ENCODE results near the gene ARHGAP24. TPM values are rescaled to one million over a fixed set of nuclear protein-coding genes. Genes with fewer than 3 reads are reported as not detected.

ARHGAP24 gene
- total RNA-seq, 1 experiment from 2014 or later = 1.2 TPM

DNA sequence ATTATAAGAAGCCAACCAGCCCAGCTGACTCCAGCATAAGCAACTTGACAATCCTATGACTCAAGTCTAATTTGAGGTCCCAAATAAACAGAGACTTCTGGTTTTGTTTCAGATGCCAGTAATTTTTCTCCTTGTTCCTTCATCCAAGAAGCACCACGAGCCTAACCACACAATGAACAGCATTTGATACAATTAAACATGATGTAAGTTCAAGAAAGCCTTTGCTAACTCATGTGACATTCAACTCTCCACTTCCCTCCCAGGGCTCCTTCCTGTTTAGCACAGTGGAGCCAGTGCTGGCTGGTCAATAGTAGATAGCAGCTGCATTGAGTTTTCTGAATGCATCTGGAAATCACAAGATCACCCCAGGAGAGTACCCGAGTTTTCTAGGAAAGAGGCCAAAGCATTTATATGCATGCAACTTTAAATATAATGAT lies 206.3 kb downstream of the ARHGAP24 start:
- no peak for DNase-seq
- Histone ChIP-seq H3K4me3 (ENCODE audit: insufficient read depth, low read depth, low read length) (no peak overlapping the region), H3K27me3 (ENCODE audit: control insufficient read depth, insufficient read depth, low read length) (no peaks in the 10 kb centered on the region), H3K36me3 (replicated peaks; ENCODE audit: control insufficient read depth, insufficient read depth, low read length) (no peaks in the 10 kb centered on the region)

DNA sequence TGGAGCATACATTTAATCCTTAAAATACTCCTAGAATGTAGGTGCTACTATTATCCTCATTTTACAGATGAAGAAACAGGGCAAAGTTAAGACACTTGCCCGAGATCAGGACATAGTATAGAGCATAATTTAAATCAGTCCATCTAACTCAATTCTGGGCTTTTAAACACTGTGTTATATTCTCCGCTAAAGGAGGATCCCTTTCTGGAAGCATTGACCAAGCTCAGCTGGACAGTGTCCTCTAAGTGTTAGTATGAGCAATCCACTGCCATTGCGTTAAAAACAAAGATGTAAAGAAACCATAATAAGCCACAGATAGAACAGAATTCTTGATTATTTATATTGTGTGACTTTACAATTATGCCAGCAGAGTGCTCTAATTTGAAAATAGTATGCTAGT lies 207.0 kb downstream of the ARHGAP24 start:
- no peak for DNase-seq
- Histone ChIP-seq H3K36me3 (replicated peaks; ENCODE audit: control insufficient read depth, insufficient read depth, low read length) (no peaks in the 10 kb centered on the region), H3K4me3 (ENCODE audit: insufficient read depth, low read depth, low read length) (no peak overlapping the region), H3K27me3 (ENCODE audit: control insufficient read depth, insufficient read depth, low read length) (no peaks in the 10 kb centered on the region)

DNA sequence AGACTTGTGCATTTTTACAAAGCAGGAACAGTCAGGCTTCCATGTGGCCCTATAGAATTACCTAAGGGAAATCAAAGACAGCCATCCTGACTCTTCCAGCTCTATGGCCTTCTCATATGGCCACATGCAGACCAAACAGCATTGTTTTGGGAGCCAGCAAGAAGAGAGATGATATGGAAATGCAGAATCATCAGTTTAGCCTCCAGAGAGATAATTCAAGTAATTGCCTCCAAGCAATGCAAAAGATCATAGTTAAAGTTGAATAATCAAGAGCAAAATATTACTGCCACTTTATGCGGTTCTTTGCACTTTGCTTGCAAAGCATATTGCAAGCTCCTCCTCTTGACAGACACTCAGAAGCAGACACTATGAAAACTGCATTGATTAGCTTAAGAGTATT lies 207.4 kb downstream of the ARHGAP24 start:
- DNase-seq = no peak
- no peaks in the 10 kb centered on the region for H3K27me3 ChIP-seq (ENCODE audit: control insufficient read depth, insufficient read depth, low read length)
- no peak overlapping the region for H3K4me3 ChIP-seq (ENCODE audit: insufficient read depth, low read depth, low read length)
- H3K36me3 ChIP-seq (replicated peaks; ENCODE audit: control insufficient read depth, insufficient read depth, low read length) = no peaks in the 10 kb centered on the region

DNA sequence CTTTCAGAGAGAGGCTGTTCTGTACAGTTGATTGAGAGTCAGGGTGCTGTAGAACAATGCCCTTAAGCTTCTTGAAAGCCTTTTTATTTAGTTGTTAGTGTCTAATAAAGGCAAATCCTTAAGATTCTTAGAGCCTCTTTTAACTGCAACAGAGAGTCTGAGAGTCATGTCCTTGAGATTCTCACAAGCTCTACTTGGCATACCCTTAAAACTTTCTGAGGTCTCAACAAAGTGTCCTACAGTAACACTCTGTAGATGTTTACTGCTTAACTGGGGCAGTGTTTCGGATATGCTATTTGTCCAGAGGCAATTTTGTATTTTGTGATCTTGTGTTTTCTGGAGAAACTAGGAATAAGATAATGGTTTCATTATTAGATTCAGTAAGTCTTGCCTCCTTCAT lies 209.7 kb downstream of the ARHGAP24 start:
- no peaks in the 10 kb centered on the region for H3K27me3 ChIP-seq (ENCODE audit: control insufficient read depth, insufficient read depth, low read length)
- DNase-seq = no peak
- H3K4me3 ChIP-seq (ENCODE audit: insufficient read depth, low read depth, low read length) = no peak overlapping the region
- no peaks in the 10 kb centered on the region for H3K36me3 ChIP-seq (replicated peaks; ENCODE audit: control insufficient read depth, insufficient read depth, low read length)

DNA sequence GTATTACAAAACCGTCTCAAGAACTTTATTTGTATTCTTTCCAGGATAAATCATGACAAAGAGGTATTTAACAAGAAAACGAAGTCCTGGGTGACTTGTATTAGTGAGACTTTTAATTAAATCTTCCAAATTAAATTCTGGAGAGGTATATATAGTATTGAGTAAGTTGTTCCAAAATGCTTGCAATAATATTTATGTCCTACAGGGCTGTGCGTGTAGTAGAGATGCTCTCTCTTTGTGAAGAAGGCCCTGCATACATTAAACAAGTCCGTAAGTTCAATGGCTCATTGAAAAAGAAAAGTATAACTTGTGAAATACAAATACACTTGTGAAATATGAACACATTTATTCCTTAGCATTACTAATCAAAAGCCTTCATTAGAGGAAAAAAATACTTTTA lies 211.4 kb downstream of the ARHGAP24 start:
- Histone ChIP-seq H3K4me3 (ENCODE audit: insufficient read depth, low read depth, low read length) (no peak overlapping the region), H3K36me3 (replicated peaks; ENCODE audit: control insufficient read depth, insufficient read depth, low read length) (no peaks in the 10 kb centered on the region)
- no peak for DNase-seq

DNA sequence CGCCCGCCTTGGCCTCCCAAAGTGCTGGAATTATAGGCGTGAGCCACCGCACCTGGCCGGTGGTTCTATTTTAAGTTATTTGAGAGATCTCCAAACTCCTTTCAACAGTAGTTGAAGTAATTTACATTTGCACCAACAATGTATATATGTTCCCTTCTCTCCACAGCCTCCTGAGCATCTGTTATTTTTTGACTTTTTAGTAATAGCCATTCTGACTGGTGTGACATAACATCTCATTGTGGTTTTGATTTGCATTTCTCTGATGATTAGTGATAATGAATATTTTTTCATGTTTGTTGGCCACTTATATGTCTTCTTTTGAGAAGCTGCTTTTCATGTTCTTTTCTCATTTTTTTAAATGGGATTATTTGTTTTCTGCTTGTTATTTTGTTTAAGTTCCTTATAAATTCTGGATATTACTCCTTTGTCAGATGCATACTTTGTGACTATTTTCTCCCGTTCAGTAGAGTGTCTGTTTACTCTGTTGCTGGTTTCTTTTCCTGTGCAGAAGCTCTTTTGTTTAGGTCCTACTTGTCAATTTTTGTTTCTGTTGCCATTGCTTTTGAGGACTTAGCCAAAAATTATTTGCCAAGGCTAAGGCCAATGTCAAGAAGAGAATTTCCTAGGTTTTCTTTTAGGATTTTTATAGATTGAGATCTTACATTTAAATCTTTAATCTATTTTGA lies 213.2 kb downstream of the ARHGAP24 start:
- Histone ChIP-seq H3K27me3 (ENCODE audit: control insufficient read depth, insufficient read depth, low read length) (no peaks in the 10 kb centered on the region), H3K36me3 (replicated peaks; ENCODE audit: control insufficient read depth, insufficient read depth, low read length) (no peaks in the 10 kb centered on the region), H3K4me3 (ENCODE audit: insufficient read depth, low read depth, low read length) (no peak overlapping the region)
- DNase-seq = no peak

More for the DNA sequence above, 211.4 kb downstream of the ARHGAP24 start:
- no peaks in the 10 kb centered on the region for H3K27me3 ChIP-seq (ENCODE audit: control insufficient read depth, insufficient read depth, low read length)

DNA sequence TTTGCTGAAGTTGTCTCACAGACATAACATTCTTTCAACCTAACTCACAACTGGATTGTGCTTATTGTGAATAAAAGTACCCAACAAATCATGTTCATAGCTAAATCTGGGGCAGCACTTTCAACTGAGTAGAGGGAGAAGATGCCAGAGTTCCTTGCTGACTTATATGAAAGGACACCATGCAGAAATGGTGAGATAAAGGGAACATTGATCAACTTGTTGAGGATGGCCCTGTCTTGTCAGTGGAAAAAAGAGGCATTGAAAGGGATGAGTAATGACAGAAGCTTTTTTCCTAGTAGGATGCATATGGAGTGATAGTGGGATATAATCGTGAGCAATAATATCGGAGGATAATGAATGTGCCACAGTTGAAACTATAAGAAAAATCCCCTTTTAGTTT lies 221.7 kb downstream of the ARHGAP24 start:
- no peak for DNase-seq
- Histone ChIP-seq H3K4me3 (ENCODE audit: insufficient read depth, low read depth, low read length) (no peak overlapping the region), H3K36me3 (replicated peaks; ENCODE audit: control insufficient read depth, insufficient read depth, low read length) (no peaks in the 10 kb centered on the region), H3K27me3 (ENCODE audit: control insufficient read depth, insufficient read depth, low read length) (no peaks in the 10 kb centered on the region)

DNA sequence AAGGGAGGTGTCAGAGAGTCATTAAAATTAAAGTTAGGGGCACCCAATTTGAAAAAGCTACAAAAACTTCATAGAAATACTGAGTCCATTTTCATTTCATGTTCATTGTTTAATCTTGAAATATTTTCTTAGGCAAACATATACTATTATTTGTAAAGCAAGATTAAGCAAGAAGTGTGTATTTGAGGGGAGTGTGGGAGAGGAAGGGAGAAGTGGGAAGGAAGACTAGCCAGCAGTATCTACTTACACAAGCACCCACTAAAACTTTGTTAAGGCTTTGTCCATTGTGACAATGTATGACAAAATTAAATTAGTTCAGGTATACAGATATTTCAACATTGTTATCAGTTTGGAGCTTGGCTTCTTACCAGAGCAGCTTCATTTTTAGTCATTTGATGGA lies 222.9 kb downstream of the ARHGAP24 start:
- Histone ChIP-seq H3K36me3 (replicated peaks; ENCODE audit: control insufficient read depth, insufficient read depth, low read length) (no peaks in the 10 kb centered on the region), H3K4me3 (ENCODE audit: insufficient read depth, low read depth, low read length) (no peak overlapping the region), H3K27me3 (ENCODE audit: control insufficient read depth, insufficient read depth, low read length) (no peaks in the 10 kb centered on the region)
- no peak for DNase-seq

DNA sequence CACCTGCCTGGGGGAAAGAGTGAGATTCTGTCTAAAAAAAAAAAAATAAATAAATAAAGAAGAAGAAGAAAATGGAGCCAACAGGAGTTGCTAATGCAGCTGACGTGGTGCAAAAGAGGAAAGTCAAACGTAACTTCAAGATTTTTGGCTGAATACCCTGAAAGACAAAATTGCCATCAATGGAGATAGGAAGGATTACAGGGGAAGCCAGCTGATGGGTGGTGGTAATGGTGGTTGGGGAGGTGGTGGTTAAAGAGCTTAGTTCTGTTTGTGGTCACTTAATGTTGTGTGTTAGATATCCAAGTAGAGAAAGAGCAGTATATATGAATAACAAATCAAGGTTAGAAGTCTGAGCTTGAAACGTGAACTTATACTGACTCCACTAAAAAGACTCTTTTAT lies 225.4 kb downstream of the ARHGAP24 start:
- Histone ChIP-seq H3K36me3 (replicated peaks; ENCODE audit: control insufficient read depth, insufficient read depth, low read length) (no peaks in the 10 kb centered on the region), H3K27me3 (ENCODE audit: control insufficient read depth, insufficient read depth, low read length) (no peaks in the 10 kb centered on the region), H3K4me3 (ENCODE audit: insufficient read depth, low read depth, low read length) (no peak overlapping the region)
- no peak for DNase-seq

DNA sequence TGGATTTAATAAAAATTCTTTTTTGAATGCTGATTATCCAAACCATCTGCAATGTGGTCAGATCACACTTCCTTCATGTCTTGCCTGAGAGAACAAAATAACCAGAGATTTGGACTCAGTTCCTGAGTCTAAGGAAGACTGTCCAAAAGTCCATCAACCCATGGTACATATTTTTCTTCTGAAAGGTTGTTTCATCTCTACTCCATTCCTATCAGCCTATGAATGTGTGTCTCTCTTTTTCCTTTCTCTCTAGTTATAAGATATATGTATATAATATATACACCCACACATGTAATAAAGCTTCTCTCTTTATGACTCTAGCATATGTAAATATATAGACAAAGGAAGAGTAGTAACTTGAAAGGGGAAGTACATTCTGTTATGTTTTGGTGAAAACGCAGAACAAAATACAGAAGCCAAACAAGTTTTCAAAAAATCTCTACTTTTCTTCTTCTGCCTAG lies 226.9 kb downstream of the ARHGAP24 start:
- H3K36me3 ChIP-seq (replicated peaks; ENCODE audit: control insufficient read depth, insufficient read depth, low read length) = no peaks in the 10 kb centered on the region
- no peaks in the 10 kb centered on the region for H3K27me3 ChIP-seq (ENCODE audit: control insufficient read depth, insufficient read depth, low read length)
- no peak overlapping the region for H3K4me3 ChIP-seq (ENCODE audit: insufficient read depth, low read depth, low read length)
- DNase-seq = no peak

DNA sequence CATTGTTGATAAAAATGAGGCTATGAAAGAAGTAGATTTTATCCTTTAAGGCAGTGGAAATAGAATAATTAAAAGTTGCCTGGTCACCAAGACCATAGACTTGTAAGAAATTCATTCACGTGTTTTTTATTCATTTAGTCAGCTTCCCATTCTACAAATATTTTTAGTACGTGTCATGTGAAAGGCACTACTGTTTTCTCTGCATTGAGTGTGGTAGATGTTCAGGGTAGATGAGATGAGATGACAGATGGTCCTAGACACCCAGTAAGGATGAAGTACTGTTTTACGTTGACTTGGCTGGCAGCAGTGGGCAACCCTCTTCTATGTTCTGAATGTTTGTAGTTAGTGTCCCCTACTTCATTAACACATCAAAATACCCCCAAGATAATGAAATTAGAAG lies 228.1 kb downstream of the ARHGAP24 start:
- DNase-seq = no peak
- no peaks in the 10 kb centered on the region for H3K27me3 ChIP-seq (ENCODE audit: control insufficient read depth, insufficient read depth, low read length)
- H3K4me3 ChIP-seq (ENCODE audit: insufficient read depth, low read depth, low read length) = no peak overlapping the region
- H3K36me3 ChIP-seq (replicated peaks; ENCODE audit: control insufficient read depth, insufficient read depth, low read length) = no peaks in the 10 kb centered on the region

DNA sequence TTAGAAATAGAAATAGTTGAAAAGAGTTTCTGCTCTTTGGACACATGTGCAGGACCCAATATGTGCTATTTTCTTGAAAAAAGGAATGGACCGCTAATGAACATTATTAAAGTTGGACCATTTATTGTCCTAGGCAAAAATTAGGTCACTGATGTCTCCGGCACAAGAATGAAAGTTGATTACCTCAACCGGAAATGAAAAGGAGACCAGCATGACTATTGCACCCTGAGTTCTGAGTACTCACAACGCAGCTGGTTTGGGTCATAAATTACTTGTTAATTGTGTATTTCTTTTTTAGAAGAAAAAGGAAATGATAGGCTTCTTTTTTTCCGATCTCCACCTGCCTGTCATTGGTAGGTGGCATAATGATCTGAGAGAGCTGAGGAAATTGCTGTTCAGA lies 232.7 kb downstream of the ARHGAP24 start:
- Histone ChIP-seq H3K27me3 (ENCODE audit: control insufficient read depth, insufficient read depth, low read length) (no peaks in the 10 kb centered on the region), H3K36me3 (replicated peaks; ENCODE audit: control insufficient read depth, insufficient read depth, low read length) (no peaks in the 10 kb centered on the region), H3K4me3 (ENCODE audit: insufficient read depth, low read depth, low read length) (no peak overlapping the region)
- no peak for DNase-seq

DNA sequence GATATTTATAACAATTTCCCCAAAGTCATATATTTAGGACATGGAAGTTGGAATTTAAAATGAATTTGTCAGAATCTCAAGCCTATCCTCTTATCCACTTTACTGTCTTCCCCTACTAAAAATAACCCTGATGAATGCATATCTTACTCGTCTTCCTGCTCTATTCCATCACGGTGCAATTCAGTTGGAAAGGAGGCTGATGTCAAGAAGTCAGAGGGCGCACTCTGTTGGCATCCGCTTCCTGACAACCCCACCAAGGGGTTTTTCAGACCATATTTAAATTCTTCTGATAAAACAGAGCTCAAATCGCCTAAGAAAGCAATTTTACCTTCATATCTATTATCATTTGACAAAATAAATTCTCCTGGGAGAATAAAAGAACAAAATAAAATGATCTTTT lies 233.5 kb downstream of the ARHGAP24 start:
- no peak for DNase-seq
- H3K4me3 ChIP-seq (ENCODE audit: insufficient read depth, low read depth, low read length) = no peak overlapping the region
- no peaks in the 10 kb centered on the region for H3K27me3 ChIP-seq (ENCODE audit: control insufficient read depth, insufficient read depth, low read length)
- H3K36me3 ChIP-seq (replicated peaks; ENCODE audit: control insufficient read depth, insufficient read depth, low read length) = no peaks in the 10 kb centered on the region

DNA sequence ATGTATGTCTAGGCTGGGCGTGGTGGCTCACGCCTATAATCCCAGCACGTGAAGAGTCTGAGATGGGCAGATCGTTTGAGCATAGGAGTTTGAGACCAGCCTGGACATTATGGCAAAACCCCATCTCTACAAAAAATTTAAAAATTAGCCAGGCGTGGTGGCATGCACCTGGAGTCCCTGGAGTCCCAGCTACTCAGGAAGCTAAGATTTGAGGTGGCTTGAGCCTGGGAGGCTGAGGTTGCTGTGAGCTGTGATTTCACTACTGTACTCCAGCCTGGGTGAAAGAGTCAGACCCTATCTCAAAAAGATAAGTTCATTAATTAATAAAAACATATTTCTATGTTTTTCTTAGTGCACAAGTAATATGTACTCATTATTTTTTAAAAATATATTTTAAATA lies 238.1 kb downstream of the ARHGAP24 start:
- Histone ChIP-seq H3K4me3 (ENCODE audit: insufficient read depth, low read depth, low read length) (no peak overlapping the region), H3K36me3 (replicated peaks; ENCODE audit: control insufficient read depth, insufficient read depth, low read length) (no peaks in the 10 kb centered on the region), H3K27me3 (ENCODE audit: control insufficient read depth, insufficient read depth, low read length) (no peaks in the 10 kb centered on the region)
- DNase-seq = no peak

DNA sequence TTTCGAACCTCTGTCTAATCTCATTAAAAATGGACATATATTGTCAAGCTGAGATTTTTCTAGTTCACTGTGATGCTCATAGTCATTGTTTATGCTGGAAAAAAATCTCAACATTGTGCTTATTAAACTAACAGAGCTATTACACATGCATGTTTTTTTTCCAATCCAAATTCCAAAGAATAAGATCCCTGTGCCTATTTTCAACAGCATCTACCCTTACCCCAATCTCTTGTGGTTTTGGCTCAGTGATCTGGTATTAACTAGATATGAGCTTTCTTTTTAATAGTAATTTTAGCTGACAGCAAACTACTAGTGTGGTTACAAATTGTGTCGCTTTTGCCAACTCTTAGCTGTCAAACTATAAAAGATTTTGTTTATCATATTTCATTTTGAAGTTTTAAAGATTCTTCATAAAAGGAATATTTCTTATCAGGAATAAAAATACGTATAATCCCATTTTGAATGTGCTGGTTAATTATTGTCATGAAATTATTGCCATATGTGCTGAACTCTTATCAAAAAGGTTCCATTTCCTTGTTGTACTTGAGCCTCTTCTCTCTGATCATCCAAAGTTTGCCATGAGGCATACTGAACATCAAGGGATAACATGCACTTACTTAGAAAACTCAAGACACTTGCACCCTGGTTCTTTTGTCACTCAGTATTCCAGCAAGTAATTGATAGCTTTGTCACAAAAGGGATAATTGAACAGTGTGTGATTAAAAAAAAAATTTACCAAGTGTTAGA lies 241.2 kb downstream of the ARHGAP24 start:
- Histone ChIP-seq H3K36me3 (replicated peaks; ENCODE audit: control insufficient read depth, insufficient read depth, low read length) (no peaks in the 10 kb centered on the region), H3K4me3 (ENCODE audit: insufficient read depth, low read depth, low read length) (no peak overlapping the region), H3K27me3 (ENCODE audit: control insufficient read depth, insufficient read depth, low read length) (no peaks in the 10 kb centered on the region)
- no peak for DNase-seq

Data from H7 (cell line).